HG02970 (cell line): ENCODE results near the gene PNKD.

ENCODE experiments used
- ATAC-seq: cut with Tn5 transposase; IDR thresholded peaks from one replicate; pipeline ENCODE4 v1.9.1; 2021; ENCODE audit warnings: mild to moderate bottlenecking, moderate library complexity, moderate number of reproducible peaks; ENCODE audit not compliant: unreplicated experiment, low FRiP score

The PNKD gene

GRCh38 chr2:218367415-218368149, 97.3 kb downstream of the PNKD start:
- ATAC-seq: peak; percentile 75

GRCh38 chr2:218368150-218368528, 97.8 kb downstream of the PNKD start:
- no peak for ATAC-seq

- no peak for ATAC-seq
These were observed 98.4 kb downstream of the PNKD start for GRCh38 chr2:218368621-218369153.

GRCh38 chr2:218369330-218369729, 99.0 kb downstream of the PNKD start:
- no peak for ATAC-seq

- ATAC-seq: no peak
These were observed 100.2 kb downstream of the PNKD start for GRCh38 chr2:218370410-218371063.

GRCh38 chr2:218371983-218372350, 101.6 kb downstream of the PNKD start:
- no peak for ATAC-seq

GRCh38 chr2:218374795-218375194, 104.5 kb downstream of the PNKD start:
- ATAC-seq: no peak

- ATAC-seq: no peak
These were observed 104.9 kb downstream of the PNKD start for GRCh38 chr2:218375212-218375611.

- ATAC-seq: no peak
These were observed 107.7 kb downstream of the PNKD start for GRCh38 chr2:218378053-218378452.

GRCh38 chr2:218381916-218382366, 111.6 kb downstream of the PNKD start, which contains the start of gene SLC11A1:
SLC11A1 (plus strand) TSS chr2:218382273; CDS start chr2:218382369, 96 bp downstream.
- no peak for ATAC-seq

GRCh38 chr2:218382785-218383184, 112.5 kb downstream of the PNKD start:
- no peak for ATAC-seq

- ATAC-seq: no peak
These were observed 113.7 kb downstream of the PNKD start for GRCh38 chr2:218383892-218384519.

- ATAC-seq: no peak
These were observed 114.7 kb downstream of the PNKD start for GRCh38 chr2:218384975-218385374.

GRCh38 chr2:218386505-218387368, 116.4 kb downstream of the PNKD start:
- ATAC-seq: no peak

- no peak for ATAC-seq
These were observed 117.3 kb downstream of the PNKD start for GRCh38 chr2:218387369-218388194.

GRCh38 chr2:218389333-218390150, 119.2 kb downstream of the PNKD start:
- no peak for ATAC-seq

GRCh38 chr2:218391202-218391601, 120.9 kb downstream of the PNKD start:
- no peak for ATAC-seq

- ATAC-seq: no peak
These were observed 122.1 kb downstream of the PNKD start for GRCh38 chr2:218392459-218392858.
